ENCODE data around the gene MRPS7. TPM values are rescaled to one million over a fixed set of nuclear protein-coding genes. Genes with fewer than 3 reads are reported as not detected.
"Not testable (repeated sequence)": the region's sequence is repeated elsewhere in the genome, so short reads cannot be mapped to it uniquely, and the experiment has no call there.

The MRPS7 gene
- total and polyA plus RNA-seq, 2 donors (not counting 1 experiment from before 2014, with no cell fraction given) = 25.1 to 42.6 TPM

DNA sequence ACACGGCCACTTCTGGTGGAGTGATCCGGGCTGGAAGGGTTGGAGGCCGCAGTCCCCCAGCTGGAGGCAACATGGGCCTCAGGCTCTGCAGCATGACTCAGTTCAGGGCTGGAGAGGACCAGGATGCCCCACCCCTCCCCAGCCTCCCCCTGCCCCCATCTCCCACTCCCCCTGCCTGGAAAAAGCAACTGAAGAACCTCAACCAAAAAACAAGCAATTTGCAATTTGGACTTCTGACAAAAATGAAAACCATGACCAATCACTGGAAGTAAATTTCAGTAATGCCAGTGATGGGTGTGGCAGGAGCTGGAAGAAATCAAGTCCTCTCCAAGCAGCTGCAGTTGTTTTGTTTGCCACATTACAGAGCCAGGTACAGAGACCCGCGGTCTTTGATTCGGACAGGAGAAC is 16.0 kb downstream of the MRPS7 start:
- no peak overlapping the region for H3K4me2 ChIP-seq (replicated peaks; ENCODE audit: low read depth, low read length, poor library complexity, severe bottlenecking)
- TF ChIP-seq EZH2 (IDR thresholded peaks at IDR 0.05; ENCODE audit: borderline replicate concordance, insufficient read depth, low read depth, low read length, poor library complexity, severe bottlenecking) (no peak), CTCF (IDR thresholded peaks at IDR 0.05) (no peak)
- peaks cover 0 to 43% of the 10 kb centered on the region in 2 experiments for H3K36me3 ChIP-seq (replicated peaks in 1 of 2; ENCODE audit: control extremely low read depth in 1 of 2, control insufficient read depth in 1 of 2, extremely low read depth in 1 of 2, insufficient read depth in 2 of 2, low read length in 1 of 2)
- Mint-ChIP-seq H3K27ac (no peak overlapping the region), H3K9me3 (ENCODE audit: insufficient read depth) (no peaks in the 10 kb centered on the region), H3K4me3 (no peak overlapping the region), H3K4me1 (peaks cover 2% of the 10 kb centered on the region), H3K27me3 (no peaks in the 10 kb centered on the region)
- H4K20me1 ChIP-seq (ENCODE audit: control insufficient read depth, insufficient read depth, low read length, poor library complexity, severe bottlenecking) = no peaks in the 10 kb centered on the region
- CTCF ChIA-PET = interaction anchor here (0.6 to 1.4 kb wide), 2 partner anchors 12 to 141 kb away, joined by 3 to 4 read pairs; partner anchors contain the start of gene SLC25A19
- 94% methylated on average over 5 of the region's 6 CpGs for WGBS (ENCODE audit: insufficient coverage)
- POLR2A ChIA-PET = interaction anchor here (0.6 kb wide), 1 partner anchor 171 kb away, joined by 4 read pairs; no protein-coding TSS in a partner anchor
- no peak overlapping the region for H3K27ac ChIP-seq (ENCODE audit: low read length in 2 of 2)
- peaks cover 51% of the 10 kb centered on the region for H3K79me2 ChIP-seq (ENCODE audit: control insufficient read depth, insufficient read depth, low read length)
- no peak for DNase-seq
- no peak overlapping the region for H2AFZ ChIP-seq (ENCODE audit: insufficient read depth, low read depth, low read length, poor library complexity, severe bottlenecking)
- no peak for ATAC-seq (ENCODE audit: low read depth)
- no peak overlapping the region for H3K9ac ChIP-seq (ENCODE audit: low read length)
- intact Hi-C loops (cut with micrococcal nuclease) = no loop called here
- H3K4me3 ChIP-seq (ENCODE audit: control extremely low read depth in 1 of 5, extremely low read depth in 1 of 5, insufficient read depth in 1 of 5, low read depth in 2 of 5, low read length in 4 of 5) = no peak overlapping the region
- no peaks in the 10 kb centered on the region for H3K9me3 ChIP-seq (ENCODE audit: control extremely low read depth in 1 of 3, control insufficient read depth in 2 of 3, insufficient read depth in 1 of 3, low read length in 2 of 3)
- H3K27me3 ChIP-seq (replicated peaks in 1 of 4; ENCODE audit: control extremely low read depth in 1 of 4, control insufficient read depth in 3 of 4, insufficient read depth in 4 of 4, low read length in 3 of 4) = no peaks in the 10 kb centered on the region
- H3K4me1 ChIP-seq (ENCODE audit: control insufficient read depth in 2 of 2, insufficient read depth in 2 of 2, low read length in 2 of 2) = peaks cover 0 to 3% of the 10 kb centered on the region in 2 donors

- peaks cover 52% of the 10 kb centered on the region for H3K79me2 ChIP-seq (ENCODE audit: control insufficient read depth, insufficient read depth, low read length)
- ATAC-seq (ENCODE audit: low read depth); H3K4me2 ChIP-seq (replicated peaks; ENCODE audit: low read depth, low read length, poor library complexity, severe bottlenecking); H3K27me3 Mint-ChIP-seq; H4K20me1 ChIP-seq (ENCODE audit: control insufficient read depth, insufficient read depth, low read length, poor library complexity, severe bottlenecking); CTCF ChIA-PET; H3K4me1 Mint-ChIP-seq; H3K27ac ChIP-seq (ENCODE audit: low read length in 2 of 2); H3K4me3 ChIP-seq (ENCODE audit: control extremely low read depth in 1 of 5, extremely low read depth in 1 of 5, insufficient read depth in 1 of 5, low read depth in 2 of 5, low read length in 4 of 5); DNase-seq; H3K27ac Mint-ChIP-seq; H3K9me3 Mint-ChIP-seq (ENCODE audit: insufficient read depth); H3K27me3 ChIP-seq (replicated peaks in 1 of 4; ENCODE audit: control extremely low read depth in 1 of 4, control insufficient read depth in 3 of 4, insufficient read depth in 4 of 4, low read length in 3 of 4); H3K9me3 ChIP-seq (ENCODE audit: control extremely low read depth in 1 of 3, control insufficient read depth in 2 of 3, insufficient read depth in 1 of 3, low read length in 2 of 3); H3K4me1 ChIP-seq (ENCODE audit: control insufficient read depth in 2 of 2, insufficient read depth in 2 of 2, low read length in 2 of 2); H3K4me3 Mint-ChIP-seq; H2AFZ ChIP-seq (ENCODE audit: insufficient read depth, low read depth, low read length, poor library complexity, severe bottlenecking); H3K9ac ChIP-seq (ENCODE audit: low read length); intact Hi-C loops (cut with micrococcal nuclease): not testable (repeated sequence)
- peaks cover 0 to 44% of the 10 kb centered on the region in 2 experiments for H3K36me3 ChIP-seq (replicated peaks in 1 of 2; ENCODE audit: control extremely low read depth in 1 of 2, control insufficient read depth in 1 of 2, extremely low read depth in 1 of 2, insufficient read depth in 2 of 2, low read length in 1 of 2)
- POLR2A ChIA-PET = interaction anchor here (0.6 kb wide), 1 partner anchor 1438 kb away, joined by 4 read pairs; no protein-coding TSS in a partner anchor
- no CpG with 5 or more reads among the region's 4 CpGs for WGBS (ENCODE audit: insufficient coverage)
These were observed 18.5 kb downstream of the MRPS7 start for GRCh38 chr17:75280189-75280588.
